Activated CD4-positive, CD25-positive, alpha-beta regulatory T cell (primary cell): ENCODE measurements around the gene CERKL.

Experiments
- DNase-seq, 4 experiments: peaks; one replicate each; lab custom pipeline; 2025; lab: John Stamatoyannopoulos, UW

CERKL gene

DNA sequence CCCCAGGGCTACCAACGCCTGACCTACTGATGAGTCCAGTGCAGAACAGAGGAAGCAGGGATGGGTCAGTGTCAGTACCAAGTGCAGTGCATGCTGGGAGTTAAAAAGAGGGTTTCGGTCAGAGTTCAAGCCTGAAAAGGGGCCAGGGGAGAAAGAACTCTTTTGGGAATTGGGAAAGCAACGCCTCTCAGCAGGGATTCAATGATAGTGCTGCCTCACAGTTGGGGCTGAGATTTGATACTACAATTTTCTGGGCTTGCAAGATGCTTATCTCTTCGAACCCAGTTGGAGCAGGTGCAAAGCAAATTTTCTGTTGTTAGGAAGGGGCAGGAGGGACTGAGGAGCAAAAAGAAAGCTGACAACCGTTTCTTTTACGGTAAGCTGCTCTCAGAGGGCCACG is 82.6 kb downstream of the CERKL start:
- DNase-seq, result no peak

DNA sequence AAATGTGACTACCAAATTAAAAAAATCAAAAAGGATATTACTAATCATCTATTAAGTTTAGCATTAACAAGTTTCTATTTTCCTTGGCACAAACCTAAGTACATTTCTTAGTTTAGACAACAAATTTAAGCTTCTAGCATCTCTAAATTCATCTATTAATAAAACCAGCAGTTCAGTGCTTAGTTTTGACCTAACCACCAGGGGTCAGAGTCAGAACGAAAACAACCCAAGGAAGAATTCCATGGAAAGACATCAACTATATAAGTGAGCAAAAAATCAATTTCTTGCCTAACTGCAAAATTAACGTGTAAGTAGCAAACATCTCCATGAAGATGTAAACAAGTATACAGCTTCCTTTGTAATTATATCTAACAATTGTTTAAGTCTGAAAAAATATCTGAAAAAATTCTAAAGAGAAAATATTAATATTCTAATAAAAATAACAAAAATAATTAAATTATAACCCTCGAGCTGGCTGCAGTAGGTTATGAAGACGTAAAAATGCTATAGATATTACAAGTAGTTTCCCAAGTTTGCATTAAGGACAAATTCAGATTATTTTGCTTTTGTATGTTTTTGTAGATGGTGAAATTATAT is 83.7 kb downstream of the CERKL start:
- no peak for DNase-seq

DNA sequence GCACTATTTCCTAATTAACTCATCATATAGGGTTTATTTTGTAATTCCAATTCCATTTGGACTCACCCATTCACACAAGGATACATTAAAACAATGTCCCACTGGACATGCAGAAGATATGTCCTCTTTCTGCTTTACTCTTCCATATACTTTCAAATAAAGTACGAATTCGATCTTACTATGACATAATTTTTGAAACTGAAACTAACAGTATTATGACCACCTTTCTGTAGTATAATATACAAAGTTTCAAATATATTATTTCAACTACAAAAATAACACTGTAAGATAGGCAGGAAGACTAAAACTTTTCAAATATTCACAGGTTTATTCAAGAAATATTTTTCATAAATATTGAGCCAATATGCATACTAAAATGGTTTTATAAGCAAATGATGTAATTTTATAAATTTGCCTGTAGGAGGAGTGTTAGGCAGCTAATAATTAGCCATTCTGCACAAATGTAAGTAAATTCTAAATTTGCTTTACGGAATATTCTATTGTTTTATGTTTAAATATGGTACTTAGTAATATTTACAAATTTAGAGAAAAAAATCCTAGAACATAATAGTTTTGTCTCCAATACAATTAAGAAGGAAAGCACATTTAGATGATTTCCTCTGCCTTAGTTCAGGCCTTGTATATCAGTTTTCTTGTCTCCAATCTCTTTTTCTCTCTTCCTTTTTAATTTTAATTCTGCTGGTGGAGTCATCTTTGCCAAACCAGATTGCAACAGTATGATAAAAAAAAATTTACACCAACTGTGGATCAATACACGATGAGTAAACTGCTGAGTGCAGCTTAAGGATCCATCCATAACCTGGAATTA is 85.9 kb downstream of the CERKL start:
- DNase-seq, result no peak

DNA sequence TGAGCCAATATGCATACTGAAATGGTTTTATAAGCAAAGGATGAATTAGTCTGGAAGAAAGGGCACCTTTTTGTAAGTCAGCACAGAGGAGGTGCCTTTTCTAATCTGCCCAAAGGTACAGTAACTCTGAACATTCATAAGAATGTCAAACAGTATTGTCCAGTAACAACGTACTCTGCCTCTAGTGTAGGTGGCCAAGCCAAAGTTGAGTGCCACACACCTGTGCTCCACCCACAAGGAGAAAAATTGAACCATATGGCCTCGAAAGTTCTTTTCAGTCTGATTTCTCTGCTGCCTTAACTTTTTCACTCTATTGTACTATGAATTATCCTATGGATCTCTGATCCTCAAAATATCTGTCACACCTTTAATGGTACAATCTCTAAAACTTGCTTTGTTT is 86.8 kb downstream of the CERKL start:
- no peak for DNase-seq

DNA sequence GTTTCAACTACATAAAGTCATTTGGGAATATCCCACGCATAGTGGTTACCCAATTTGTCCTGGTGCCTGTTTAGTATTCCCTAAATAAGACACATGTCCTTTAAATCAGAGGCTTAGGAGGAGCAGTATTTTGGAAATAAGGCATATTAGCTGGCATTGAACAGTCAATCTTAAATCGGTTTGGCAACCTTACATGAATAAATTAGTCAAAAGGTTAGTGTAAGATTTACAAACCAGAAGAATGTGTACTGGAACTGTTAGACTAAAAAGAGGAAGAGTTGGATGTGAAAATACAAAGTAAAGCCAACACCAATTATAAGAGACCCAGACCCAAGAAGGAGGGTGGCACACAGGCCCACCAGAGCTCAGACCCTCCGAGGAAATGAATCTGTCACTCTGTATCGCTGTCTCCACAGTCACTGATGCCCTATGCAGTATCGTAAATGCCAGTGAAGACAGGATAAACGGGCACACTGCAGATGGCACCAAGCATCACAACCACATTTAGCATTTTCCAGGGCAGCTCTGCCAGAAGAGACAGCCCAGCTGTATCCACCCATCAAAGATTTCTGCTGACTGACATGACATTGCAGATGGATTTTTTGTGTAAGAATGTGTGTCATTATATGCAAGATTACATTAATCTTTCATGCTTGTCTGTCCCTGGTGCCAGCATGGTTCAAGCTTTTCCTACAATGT is 90.4 kb downstream of the CERKL start:
- no peak for DNase-seq

DNA sequence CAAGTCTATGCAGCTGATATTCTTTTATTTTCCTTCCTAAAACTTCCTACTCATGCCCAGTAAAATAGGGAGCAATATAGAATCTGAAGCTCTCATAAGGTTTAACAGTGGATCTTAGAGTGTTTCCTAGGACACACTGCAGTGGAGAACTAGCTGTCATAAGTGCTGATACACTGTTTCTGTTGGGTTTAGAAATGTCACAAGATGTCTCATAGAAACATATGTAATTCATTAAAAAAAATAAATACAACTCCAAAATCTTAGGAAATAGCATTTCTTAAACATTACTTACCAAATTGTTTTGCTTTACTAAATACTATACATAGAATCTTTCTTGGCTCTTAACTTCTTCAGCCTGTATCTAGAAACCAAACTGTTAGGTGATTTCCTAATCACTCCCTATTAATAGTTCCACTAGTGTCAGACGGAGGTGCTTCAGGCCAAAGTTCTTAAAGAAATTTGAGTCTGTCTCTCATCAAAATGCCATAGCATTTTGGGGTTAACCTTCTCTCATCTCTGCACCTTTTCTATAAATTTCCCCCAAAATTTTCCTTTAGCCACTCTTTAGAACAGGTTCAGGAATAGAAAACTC is 93.7 kb downstream of the CERKL start:
- DNase-seq, result no peak

DNA sequence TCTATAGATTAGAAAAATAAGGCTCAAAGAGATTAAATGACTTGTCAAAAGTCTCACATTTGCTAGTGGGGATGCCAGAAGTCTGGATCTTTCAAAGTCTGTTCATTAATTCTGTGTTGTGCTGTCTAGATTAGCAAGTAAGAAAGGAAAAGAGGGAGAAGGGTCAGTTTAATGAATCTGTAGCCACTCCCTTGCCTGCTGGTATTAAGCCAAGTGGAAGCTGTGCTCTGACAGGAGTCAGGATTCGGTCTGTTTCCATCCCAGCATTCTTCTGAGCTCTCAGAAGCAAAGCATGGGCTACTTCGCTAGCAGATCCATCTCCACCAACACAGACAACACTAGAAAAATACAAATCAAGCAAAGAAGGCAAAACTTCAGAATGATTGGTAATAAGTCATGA is 98.5 kb downstream of the CERKL start:
- DNase-seq, result no peak

DNA sequence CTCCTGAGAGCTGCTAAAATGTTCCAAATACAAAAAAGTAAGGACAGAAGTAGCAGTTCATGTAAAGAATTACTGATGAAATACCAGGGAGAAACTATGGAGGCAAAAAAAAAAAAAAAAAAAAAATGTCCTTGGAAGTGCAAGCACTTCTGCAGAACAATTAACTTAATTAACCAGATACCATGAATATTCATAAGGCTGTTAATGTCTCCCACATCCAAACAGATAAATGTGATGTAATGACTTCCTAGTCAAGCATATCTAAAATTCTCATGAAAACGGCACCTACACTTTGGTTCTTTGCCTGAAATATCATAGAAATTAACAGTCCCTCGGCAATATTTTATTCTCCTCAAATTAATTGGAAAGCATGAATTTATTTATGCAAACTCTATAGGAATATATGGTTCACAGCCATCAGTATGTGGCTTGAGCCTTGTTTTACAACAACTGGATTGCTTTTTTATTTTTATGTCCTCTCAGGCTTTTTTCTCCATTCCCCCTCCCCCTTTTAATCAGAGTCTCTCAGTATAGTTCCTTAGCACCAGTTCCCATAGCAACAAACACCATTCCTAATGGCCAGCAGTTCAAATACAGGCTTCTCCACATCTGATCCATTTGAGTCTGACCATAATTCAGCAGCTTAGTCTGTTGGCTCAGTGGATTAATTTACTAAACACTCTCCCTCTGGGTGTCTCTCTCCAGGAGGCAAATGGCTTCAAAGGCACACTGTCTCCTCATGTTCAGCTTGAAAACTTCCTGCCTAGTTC is 102.7 kb downstream of the CERKL start:
- DNase-seq, result no peak

DNA sequence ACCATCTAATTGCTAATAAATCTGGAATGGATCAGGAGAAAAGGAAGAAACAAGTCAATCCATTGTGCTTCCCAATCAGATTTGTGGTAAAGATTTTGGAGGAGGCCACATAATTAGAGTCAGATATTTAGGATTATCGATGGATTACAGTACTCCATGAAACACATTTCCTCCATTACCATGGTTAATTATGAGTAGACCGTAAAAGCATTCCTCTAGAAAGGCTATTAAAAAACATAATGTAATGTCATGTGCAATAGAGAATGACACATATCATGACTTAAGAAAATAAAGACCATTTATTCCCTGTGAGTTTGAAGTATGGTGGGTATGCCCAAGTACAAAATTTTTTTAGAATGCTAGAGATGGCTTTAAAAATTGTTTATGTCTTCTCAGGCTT is 103.7 kb downstream of the CERKL start:
- DNase-seq, result no peak

DNA sequence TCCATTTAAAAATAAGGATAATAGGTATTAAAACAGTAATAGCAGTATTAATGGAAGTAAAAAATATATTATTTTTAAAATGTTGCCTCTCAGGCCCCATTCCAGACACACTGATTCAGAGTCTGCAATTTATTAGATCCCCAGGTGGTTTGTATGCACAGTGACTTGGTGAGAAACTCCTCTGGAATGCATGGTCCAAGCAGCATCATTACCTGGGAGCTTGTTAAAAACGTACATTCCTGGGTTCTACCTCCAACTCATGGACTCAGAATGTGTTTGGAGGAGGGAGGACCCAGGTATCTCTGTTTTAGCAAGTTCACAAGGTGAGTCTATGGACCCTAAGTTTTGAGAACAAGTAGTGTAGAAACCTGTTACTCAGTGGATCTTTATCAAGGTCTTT is 104.1 kb downstream of the CERKL start:
- no peak for DNase-seq

DNA sequence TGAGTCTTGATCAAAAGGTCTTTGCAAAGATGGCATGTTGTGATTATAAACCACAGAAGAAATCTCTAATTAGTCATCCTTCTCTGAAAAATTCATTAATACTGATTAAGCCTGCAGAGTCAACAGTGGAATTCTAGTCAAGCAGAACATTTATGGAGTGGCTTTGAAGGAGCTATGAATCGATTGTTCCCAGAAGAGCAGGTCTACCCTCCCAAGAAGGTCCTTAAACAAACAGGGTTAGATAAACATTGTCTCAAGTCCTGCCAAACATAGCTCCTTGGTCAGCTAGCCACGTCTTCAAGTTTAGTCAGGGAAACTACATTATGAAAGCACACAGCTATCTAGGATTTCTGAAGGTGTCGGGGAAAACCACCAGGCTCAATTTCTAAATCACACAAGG is 110.8 kb downstream of the CERKL start:
- no peak for DNase-seq

DNA sequence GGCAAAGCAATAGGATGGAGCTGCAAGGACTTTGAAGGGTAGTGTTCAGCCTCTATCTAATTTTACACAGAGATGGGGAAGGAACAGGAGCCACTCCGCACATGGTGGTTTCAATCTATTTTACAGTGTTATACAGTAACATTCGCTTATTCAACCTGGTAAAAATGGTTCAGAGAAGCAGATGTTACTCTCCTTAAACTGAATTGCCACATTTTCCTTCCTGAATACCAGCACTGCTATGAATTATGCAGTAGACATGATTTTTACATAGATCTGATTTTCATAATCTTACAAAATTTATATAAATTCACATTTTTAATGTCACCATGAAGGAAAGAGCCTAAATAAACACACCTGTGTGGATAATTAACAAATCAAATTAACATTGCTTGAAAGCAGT is 114.7 kb downstream of the CERKL start:
- no peak for DNase-seq

DNA sequence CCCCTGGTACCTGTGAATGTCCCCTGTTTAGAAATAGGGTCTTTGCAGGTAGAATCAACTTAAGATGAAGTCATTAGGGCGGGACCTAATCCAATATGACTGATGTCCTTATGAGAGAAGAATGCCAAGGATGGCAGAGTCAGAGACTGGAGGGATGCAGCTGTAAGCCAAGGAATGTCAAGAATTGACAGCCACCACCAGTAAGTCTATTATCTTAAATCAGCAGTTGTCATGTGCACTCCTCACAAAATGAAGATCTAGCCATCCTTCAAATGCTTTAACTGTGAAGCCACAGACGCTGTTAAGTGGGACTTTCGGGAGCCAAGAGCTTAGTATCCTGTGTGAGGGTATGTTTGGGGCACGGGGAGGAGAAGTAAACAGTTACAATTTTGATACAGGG is 116.5 kb downstream of the CERKL start:
- DNase-seq, result no peak

DNA sequence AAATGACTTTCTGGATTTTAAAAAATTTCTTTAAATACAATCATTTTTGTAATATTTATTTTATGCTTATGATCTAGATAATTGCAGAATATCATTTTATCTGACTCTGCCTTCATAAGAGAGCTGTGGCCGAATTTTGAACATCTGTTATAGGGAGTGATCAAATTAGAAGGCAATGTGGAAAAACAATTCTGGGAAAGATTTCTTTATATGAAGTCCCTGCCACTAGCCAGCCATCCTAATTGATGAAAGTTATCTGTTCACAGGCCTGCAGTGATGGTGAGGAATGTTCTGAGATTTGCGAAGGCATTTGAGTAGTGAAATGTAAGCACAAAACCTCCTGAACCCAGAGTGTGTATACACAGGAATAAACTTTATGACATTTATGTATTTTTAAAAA is 120.2 kb downstream of the CERKL start:
- DNase-seq, result no peak

DNA sequence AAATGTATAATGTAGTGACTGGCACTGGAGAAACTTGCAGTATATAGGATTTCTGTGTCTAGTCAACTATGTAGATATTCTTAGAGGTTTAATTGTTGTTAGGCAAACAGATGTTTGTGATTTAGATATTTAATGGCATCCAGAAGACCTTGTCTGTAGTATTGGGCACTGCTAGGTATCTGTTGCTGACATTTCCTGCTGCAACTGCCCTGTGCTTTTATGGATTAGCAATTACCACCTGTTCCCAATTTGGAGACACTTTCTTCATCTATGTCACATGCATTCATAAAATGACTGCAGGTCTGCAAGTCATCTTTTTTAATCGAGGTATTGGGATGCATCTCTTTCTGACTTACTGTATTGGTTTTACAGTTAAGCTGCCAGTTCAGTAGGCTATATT is 128.5 kb downstream of the CERKL start:
- no peak for DNase-seq

DNA sequence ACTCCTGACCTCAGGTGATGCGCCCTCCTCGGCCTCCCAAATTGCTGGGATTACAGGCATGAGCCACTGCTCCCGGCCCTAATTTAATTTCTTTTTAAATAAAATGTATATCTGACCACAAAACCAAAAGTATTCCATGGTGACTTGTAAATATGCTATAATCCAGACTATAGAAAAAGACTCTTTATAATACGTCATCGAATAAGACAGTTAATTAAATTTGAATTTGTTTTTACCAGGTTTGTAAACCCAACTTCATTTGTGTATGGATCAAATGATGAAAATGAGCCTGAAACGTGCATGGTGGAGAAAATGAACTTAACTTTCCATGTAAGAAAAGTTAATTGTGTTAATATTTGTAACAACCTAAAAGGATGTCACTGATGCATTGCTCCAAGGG is 129.8 kb downstream of the CERKL start:
- no peak for DNase-seq

DNA sequence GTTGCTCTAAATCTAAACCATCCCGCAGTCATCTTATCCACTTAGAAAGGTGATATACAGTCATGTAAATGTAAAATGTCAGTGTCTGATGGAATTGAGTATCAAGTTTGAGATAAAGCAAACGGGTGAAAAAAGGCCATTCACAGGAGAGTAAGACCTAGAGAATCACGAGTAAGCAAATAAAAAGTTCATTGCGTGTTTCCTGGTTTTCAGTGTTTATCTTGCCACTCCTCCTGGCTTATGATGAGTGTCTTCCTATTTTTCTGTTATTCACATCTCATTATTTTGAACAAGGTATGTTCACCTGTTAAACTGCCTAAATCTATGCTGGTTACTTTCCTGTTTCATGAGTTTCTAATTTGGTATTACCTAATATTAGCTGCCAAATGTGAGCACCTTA is 130.9 kb downstream of the CERKL start:
- DNase-seq, result no peak

DNA sequence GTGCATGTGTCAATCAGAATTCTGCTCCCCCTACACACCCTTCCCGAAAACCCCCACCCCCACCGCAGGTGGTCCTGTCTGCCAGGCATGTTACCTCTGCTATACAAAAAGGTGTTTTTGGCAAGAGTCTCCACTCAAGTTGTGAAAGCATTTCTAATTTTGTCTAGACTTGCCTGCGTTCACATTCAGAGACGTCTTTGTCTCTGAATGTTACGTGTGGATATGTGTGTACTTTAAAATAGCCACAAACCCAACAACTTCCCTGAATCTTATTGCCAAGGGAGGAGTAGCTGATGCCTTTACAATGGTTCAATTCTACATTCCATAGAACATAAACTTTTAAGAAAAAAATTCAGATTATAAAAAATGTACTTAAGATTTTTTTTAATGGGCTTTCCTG is 133.1 kb downstream of the CERKL start:
- no peak for DNase-seq

DNA sequence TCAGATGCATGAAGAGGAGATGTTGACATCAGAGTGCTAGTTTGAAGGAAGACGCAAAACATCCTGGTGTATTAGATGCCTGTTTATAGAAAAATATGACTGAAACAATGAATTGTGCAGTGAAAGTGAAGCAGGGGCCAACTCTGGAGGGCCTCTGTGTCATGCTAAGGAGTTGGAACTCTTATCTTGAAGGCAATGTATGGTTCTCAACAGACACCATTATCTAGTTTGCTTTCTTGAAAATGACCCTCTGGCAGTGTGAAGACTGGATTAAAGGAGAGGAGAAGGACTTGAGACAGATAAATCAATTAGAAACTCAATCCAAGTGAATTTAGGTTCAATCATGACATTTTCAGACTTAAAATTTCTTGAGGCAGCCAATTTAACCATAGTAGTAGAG is 136.7 kb downstream of the CERKL start:
- no peak for DNase-seq

DNA sequence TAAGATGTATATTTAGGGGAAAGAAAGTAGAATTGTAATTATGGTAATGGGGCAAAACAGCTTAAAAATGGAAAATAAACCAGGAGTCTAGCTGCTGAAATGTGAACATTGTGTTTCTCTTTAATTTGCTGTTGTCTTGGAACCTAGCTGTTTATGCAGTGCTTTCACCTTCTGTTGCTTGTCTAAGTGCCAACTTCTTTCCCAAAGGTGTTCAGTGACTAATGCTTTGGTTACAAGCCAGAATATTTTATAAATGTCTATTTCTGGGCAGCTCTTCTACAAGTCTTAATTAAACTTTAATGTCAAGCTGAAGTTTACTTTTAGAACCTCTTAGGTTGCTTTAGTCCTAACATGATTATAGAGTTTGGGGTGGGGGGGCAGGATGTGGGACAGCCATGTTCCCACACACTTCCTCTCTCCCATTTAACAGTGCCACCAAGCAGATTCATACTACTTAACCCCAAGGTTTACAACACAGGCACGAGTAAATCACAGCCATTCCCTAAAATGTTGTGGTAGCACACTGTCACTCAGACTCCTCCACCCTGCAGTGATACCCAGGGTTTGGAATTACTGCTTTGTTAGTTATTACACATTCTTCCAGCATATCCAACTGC is 139.1 kb downstream of the CERKL start:
- no peak for DNase-seq

DNA sequence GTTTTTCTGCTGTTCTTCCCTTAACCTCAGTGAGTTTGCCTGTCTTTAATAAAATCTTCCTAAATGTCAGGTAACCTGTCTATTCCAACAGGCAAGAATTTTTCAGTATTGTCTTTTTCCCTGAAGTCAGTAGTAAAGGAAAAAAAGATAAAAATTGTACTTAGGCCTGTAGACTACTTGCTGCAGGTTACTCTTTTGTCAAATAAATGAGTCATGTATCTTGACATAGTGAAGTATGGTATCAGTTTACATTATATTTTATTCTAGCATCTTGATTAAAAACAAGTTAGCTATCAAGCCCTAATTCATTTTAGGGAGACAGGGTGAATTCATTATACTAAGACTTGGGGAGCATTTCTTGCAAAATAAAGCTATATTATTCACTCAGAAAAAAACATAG is 139.9 kb downstream of the CERKL start:
- no peak for DNase-seq

DNA sequence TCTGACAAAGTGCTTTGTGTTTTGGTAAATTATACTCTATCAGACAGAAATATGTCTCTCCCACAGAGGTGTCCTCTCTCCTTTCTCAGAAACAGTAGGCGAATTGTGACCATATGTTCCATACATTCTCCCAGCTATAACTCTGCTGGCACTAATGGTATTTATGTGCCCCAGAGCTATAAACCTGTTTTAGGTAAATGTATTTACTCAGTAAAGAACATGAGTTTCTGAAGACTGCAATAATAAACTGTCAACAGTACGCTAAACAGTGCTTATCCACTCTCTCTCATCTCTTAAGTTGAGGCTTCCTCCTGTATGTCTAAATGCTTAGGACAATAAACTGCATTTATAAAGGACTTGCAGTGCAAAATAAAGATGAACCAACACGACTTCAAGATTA is 141.2 kb downstream of the CERKL start:
- no peak for DNase-seq
